T-helper 1 cell (primary cell): ENCODE results near the gene GAK.
"Not testable (repeated sequence)": the region's sequence is repeated elsewhere in the genome, so short reads cannot be mapped to it uniquely, and the experiment has no call there.

ENCODE experiments used
- DNase-seq, 5 donors: peaks; one replicate each; pipeline ENCODE4 v3.0.0-alpha.2; 2012 to 2020

Gene GAK

DNA sequence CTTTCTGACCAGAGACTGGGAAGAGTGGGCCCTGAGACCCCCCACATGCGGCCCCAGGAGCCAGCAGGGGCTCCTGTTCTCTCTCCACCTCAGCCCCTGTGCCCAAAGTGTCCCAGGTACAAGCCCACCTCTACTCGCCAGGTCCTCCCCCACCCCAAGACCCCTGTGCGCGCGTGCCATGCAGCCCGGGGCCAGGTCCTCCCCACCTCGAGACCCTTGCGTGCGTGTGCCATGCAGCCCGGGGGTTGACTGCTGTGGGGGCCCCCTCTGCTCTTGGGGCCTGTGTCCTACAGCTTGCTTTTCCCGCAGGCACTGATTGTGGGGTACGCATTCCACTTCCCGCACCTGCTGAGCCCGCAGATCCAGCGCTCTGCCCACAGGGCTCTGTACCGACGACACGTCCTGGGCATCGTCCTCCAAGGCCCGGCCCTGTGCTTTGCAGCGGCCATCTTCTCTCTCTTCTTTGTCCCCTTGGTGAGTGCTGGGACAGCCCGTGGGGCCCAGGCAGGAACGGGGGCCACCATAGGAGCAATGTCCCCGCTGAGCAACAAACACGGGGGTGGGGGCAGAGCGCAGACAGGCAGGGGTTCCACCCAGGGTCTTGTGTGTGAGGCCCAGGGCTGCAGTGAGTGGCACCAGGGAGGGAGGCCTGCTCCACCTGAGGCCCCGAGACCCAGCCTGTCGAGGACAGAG is 20.9 kb upstream of the GAK start:
- peak in 1 of 5 donors; percentile 5 for DNase-seq

DNA sequence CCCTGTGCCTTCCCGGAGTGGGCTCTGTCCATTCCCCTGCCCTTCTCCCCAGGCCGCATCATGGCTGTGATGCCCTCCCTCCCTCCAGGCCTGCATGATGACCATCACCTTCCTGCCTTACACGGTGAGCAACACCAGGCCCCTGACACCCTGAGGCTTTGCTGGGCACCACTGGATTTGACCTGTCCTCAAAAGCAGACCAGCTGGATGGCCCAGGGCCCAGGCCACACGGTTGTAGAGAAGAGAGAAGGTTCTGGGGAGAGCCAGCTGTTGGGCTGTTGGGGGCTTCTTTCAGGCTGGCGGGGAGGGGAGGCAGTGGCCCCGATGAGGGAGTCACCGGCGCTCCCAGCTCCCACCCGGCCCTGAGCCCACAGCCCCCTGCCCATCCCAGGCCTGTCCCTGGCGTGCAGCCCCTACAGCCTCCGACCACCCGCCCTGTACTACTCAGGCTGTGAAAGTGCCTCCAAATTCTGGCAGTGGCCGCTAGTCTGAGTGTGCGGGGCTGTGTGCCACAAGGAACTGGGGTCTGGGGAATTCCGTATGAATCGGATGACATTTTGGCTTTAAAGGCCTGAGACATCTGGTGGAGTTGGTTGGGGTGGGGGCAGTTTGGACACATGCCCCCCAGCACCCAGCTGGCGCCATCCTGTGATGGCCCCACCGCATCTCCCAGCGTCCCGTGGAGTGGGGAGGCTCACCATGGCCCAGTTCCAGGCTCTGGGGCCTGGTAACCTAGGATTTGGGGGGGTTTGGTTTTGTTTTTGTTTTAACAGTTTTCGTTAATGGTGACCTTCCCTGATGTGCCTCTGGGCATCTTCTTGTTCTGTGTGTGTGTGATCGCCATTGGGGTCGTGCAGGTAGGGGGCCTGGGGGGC is 19.7 kb upstream of the GAK start:
- peak in 1 of 5 donors; percentile 1 for DNase-seq

DNA sequence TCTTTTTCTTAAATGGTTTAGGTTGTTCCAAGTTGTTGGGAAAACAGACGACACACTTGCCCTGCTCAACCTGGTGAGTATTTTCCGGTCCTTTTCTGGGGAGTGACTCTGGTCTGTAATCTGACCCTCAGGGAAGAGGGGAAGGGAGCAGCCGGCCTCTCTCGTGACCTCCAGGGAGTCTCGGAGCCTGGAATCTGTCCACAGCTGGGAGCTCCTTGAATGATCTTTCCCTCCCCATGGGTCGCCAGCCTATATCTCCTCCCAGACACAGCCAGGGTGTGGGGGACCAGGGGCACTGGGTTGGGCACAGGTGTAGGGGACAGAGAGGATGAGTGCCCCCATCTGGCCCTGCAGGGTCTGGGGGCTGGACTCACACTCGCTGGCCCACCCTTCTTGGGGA is 19.1 kb upstream of the GAK start:
- no peak for DNase-seq

DNA sequence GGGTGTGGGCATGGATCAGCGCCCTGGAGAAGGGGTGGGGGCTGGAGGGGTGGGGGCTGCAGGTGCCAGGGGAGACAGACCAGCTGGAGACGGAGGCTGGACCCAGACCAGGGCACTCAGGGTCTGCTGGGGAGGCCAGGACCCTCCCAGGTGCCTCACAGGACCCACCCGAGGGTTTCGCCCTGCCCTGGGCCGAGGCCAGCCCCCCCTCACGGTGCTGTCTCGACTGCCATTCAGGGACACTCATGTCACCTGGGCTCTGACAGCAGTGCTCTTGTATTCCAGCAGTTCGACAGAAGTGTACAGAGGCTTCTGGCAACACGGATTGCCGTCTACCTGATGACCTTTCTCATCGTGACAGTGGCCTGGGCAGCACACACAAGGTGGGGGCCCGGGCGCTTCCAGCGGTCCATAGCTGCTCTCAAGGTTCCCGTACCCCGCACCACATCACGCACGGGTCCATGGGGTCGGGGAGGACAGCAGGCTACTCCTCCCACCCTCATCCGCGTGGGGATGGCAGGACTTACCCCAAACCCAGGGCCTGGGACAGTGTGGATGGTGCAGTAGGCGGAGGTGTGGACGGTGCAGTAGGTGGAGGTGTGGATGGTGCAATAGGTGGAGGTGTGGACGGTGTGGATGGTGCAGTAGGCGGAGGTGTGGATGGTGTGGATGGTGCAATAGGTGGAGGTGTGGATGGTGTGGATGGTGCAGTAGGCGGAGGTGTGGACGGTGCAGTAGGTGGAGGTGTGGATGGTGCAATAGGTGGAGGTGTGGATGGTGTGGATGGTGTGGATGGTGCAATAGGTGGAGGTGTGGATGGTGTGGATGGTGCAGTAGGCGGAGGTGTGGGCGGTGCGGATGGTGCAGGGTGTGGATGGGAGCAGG is 18.3 kb upstream of the GAK start:
- DNase-seq, result peak in 1 of 5 donors; percentile 9

DNA sequence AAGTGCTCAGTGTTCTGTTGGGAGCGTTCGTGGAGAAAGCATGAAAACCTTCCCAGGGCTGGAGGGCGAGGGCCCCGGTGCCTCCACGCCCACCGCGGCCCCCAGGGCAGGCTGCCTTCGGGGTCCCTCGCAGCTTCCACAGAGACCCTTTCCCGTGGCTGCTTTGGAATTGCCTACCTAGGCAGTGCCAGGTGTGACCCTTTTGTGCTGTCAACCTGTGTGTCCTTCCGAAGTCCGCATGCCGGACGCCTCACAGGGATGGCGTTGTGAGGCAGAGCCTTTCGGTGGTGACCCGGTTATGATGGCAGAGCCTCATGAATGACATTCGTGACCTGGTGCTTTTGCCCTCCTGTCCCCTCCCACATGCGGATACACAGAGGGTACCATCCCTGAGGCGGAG is 17.5 kb upstream of the GAK start:
- no peak for DNase-seq

DNA sequence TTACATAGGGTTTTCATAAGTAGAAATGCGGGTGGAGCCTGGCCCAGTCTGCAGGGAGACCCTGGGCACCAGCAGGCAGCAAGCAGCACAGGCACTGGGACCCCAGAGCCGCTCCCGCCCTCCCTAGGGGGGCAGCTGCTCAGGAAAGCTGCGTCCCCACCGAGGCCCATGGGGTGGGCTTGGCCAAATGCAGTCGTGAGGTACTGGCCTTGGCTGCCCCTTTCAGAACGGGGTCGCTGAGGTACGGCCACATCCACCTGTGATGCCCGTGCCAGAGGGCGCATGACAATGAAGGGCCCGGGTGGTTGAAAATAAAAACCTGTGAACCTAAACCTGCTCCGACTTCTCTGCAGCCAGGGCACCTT is 16.8 kb upstream of the GAK start:
- DNase-seq, result no peak

DNA sequence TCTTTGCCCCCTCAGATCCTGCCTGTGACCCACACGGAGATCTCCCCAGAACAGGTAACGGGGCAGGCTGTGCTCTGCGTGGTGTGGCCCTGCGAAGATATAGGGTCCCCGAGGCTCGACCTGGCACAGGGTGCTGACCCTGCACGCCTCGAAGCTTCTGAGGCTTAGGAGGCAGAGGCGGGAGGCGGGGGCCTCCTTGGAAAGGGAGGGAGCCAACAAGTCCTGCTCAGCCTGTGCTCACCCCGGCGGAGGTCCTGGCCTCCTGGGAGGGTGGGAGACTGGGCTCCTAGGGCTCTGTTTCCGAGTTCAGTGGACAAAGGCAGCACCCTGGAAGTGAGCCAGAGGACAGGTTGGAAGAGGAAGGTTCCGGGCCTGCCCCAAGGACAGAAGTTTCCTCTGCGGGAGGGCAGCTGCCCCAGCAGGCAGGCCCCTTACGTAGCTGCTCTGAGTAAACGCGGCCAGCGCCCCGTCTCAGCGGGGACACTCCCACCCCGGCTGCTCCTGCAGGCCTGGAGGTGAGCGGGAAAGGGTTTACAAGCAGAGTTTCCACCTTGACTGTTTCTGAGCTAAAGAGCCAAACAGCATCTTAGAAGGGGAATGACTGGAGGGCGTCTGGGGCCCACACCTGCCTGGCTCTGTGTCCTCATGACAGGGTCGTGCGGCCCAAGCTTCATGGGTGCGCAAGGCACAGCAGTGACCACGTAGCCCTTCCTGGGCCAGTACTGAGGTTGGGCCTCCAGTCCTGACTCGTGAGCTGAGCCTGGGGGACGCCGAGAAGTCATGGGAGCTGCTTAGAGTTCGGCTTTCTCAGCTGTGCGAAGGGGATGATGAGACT is 16.2 kb upstream of the GAK start:
- peak in 1 of 5 donors; percentile 4 for DNase-seq

DNA sequence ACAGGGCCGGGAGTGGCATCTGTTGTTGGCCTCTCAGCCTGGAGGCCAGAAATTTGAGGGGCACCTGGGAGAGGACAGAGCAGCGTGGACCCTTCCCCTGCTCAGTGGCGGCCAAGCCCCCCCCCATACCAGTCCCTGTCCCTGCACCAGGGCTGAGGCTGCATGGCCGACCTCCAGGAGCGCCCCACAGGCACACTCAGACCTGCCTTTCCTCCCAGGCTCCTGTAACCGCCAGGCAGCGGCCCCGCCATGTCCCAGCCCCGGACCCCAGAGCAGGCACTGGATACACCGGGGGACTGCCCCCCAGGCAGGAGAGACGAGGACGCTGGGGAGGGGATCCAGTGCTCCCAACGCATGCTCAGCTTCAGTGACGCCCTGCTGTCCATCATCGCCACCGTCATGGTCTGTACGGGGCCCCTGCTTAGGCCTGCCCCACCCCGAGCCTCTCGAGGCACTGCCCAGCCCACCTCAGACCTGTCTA is 15.4 kb upstream of the GAK start:
- peak in 1 of 5 donors; percentile 8 for DNase-seq

DNA sequence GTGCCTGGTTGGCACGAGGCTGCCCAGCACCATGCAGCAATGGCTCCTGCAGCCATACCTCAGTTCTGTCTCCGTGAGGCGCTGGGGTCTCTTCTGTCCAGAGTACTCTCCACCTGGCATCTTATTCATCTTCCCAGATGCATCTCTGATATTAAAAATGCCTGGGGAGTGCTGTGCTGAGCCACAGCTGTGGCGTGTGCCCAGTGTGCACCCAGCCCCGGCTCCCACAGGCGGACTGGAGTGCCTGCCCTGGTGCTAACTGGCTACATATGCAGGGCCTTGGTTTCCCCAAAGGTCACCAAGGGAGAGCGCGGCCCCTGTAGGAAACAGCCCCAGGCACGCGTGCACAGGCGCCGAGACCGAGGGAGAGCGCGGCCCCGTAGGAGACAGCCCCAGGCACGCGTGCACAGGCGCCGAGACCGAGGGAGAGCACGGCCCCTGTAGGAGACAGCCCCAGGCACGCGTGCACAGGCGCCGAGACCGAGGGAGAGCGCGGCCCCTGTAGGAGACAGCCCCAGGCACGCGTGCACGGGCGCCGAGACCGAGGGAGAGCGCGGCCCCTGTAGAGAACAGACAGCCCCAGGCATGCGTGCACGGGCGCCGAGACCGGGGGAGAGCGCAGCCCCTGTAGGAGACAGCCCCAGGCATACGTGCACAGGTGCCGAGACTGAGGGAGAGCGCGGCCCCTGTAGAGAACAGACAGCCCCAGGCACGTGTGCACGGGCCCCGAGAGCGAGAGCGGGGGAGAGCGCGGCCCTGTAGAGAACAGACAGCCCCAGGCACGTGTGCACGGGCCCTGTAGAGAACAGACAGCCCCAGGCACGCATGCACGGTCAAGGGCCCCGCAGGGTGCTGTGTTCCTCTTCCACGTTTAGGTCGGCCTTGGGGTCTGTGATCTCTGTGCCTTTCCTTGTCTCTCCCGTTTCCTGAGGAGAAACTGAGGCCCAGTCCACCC is 14.7 kb upstream of the GAK start:
- DNase-seq, result no peak

DNA sequence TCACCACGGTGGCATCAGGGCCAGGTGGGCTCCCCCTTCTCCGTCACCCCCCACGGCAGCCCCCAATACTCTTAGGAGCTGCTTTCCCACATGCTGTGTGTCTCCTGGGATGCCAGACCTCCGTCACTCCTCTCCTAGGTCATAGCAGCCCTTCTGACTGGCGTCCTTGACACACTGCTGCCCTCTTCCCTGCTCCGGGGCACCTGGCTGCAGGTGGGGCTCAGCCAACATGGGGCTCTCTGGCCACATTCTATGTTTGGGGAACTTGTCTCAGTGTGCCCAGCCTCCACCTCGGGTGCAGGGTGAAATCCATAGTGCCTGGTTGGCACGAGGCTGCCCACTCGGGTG is 14.0 kb upstream of the GAK start:
- no peak for DNase-seq

DNA sequence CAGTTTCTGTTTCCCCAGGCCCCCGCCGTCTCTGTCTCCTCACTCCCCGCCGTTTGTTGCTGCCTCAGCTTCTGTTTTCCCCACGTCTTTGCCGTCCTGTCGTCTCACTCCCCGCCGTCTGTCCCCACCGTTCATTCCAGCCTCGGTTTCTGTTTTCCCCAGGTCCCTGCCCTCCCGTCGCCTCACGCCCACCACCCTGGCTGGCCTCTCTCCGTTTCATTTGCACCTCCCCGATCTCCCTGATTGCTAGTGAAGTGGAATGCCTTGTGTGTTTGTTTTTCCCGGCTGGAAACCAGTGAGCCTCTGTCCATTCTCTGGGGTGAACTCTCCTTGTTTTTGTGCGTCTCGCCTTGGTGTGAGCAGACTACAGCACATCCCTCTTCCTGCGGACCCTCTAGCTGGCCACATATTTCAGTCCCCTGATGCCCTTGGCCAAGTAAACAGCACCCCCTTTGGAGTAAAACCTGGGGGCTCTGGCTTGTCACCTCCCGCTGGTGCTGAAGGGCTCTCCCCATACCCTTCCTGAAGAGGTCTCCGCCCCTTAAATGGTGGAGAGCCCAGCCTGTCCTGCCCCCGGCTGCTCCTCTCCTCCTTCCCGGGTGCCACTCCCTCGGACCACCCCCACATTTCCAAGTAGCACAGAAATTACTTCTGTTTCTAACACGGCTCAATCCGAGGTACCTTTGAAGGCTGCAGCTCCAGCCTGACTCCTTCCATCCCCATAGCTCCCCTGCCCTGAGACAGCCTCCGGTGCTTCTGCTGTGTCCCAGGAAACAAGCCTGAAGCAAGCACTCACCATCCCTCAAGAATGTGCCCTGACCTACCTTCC is 13.4 kb upstream of the GAK start:
- DNase-seq, result no peak

DNA sequence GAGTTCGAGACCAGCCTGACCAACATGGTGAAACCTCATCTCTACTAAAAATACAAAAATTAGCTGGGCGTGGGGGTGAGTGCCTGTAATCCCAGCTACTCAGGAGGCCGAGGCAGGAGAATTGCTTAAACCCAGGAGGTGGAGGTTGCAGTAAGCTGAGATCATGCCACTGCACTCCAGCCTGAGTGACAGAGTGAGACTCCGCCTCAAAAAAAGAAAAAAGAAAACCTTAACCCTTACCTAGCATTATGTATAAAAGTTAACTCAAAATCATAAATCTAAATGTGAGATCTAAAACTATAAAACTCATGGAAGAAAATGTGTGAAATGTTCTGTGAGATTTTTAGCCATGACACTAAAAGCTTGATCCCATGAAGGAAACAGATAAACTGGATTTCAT is 7.4 kb upstream of the GAK start:
- not testable (repeated sequence) for DNase-seq

DNA sequence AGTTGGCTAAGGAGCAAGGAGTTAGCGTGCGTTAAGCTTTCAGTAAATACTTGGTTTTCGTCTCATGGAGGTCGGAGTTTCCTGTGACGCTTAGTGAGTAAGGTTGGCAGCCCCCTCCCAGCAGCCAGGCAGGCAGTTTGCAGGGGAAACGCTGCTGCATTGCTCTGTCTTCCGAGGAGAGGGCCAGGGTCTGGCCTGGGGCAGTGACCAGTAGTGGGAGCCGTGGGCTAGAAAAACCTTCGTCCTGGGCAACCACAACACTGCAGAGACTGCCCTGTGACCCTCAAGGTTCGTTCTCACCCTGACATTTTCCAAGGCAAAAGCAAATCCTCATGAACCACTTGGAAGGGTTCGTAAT is 576 bp upstream of the GAK start:
- no peak for DNase-seq

DNA sequence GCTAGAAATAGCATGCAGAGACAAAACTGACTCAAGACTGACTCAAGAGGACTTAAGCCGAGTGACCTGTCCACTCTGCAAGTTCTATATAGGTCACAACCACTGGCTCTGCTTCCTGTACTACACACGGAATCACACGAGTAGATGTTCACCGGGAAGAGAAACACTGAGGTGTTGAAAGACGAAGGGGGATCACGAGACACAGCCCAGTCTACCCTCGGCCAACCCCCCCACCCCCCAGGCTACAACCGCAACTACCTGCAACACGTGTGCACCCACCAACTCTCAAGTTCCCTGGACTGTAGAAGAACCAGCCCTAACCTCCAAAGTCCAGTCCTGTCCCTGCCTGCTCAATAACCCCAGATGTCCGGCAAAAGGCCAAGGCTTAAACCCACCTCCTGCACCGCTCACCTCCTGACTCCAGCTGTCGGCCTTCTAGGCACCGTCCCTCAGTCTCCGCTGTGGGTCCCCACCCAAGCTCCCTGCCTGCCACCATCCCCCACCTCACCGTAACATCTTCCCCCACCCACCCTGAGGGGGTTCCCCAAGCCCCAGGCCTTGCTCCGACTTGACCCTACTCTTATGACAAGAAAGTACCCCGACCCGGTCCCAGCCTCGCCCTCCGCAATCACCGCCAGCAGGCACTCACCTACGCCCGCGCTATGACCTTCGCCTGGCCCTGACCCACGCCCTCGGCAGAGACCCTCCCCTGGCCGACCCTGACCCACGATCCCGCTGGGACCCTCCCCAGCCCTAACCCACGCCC is 739 bp downstream of the GAK start:
- peak in 1 of 5 donors; percentile 8 for DNase-seq

DNA sequence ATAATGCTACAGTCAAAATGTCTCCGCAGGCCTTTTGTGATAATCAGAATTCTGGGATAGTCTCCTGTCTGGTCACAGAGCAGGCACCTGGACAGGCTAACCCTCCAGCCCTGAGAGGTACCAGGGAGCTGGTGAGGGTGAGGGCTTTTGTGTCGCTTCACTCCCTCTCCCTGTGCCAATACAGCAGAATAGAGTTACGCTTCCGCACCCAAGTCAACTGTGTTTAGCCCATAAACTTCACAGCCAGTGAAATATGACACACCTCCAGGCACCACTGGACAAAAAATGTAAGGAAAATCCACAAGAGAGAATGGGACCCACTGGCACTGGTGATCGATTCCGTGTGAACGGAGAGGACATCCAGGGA is 1.3 kb downstream of the GAK start:
- no peak for DNase-seq

DNA sequence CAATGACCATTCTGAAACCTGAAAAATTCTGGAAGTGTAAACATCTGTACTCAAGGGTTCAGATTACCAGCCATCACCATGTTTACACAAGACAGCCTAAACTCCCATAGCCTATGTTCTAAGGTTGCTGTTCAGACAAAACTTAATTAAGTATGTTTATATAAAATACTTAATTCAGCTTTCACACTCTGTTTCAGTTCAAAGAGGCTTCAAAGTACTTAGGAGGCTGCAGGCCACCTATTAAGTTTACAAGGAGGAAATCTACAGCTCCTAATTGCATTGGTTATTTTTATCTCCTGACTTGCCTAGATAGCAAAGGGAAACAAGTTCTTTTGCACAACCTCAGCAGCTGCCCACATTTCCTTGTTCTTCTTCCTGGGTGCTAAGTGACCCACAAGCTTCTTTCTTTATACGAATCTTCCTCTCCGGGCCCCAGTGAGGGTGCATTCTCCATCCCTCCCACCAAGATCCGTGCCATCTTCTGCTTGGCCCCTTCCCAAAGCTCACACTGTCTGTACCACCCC is 2.0 kb downstream of the GAK start:
- DNase-seq, result peak in 1 of 5 donors; percentile 11

DNA sequence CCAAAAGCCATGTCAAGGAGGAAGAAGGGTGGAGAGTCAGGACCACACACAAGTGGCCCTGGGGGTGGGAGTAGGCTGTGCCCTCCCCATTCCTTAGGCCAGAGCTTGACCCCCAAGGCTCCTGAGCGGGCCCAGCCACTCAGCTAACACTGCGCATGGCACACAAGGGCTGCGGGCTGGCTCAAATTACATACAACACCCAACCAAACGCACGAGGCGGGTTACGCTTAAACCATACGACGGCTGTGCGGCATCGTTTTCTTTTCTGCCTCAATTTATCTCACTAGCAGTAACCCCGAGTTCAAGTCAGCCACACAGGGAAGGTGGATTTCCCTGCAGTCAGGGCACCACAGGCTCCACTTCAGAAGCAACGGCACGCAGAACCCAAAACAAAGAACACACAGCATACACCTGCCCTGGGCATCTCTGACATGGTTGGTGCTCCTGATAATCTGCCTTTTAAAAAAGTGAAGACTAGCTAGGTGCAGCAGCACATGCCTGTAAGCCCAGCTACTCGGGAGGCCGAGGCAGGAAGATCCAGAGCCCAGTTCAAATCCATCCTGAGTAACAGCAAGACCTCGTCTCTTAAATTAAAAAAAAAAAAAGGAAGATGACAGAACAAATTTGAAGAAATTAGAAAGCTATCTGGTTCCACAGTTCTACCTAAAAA is 2.9 kb downstream of the GAK start:
- no peak for DNase-seq

DNA sequence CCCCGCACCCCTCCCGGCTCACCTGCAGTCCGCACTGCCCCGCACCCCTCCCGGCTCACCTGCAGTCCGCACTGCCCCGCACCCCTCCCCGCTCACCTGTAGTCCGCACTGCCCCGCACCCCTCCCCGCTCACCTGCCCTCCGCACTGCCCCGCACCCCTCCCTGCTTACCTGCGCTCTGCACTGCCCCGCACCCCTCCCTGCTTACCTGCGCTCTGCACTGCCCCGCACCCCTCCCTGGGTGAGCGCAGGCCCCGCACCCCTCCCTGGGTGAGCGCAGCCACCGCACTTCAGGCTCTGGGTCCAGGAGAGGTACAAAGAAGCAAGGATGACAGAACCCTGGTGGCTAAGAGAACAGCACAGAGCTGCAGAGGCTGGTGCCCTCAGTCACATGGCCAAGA is 4.5 kb downstream of the GAK start:
- DNase-seq, result not testable (repeated sequence)

DNA sequence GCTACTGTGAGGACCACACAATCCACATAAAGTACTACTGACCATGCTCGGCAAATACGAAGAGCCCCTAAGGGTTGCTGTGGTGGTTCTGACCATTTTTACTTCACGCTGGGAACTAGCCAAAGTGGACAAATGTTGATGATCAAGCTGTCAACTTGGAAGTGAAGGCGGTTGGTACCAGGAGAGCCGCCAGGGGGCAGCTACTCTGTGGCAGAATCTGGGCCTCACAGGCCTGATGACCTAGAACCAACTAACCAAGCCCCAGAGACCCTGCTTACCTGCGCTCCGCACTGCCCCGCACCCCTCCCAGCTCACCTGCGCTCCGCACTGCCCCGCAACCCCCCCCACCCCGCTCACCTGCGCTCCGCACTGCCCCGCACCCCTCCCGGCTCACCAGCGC is 5.6 kb downstream of the GAK start:
- no peak for DNase-seq
